OCI-LY3 (cell line): Measurements from ENCODE around the gene COG5.

Source experiments
- EZH2phosphoT487 ChIP-seq: fragments of 200-600 bp; shearing (Covaris generic); IDR thresholded peaks from 2 replicates; pipeline ENCODE4 v1.6.1; 2018; ENCODE audit warnings: antibody characterized with exemption, mixed run types, low read depth
- TF ChIP-seq, protein P1 (sequence below): fragments of 200-600, 300-600 bp; sonication (generic); IDR thresholded peaks from 2 replicates; pipeline ENCODE4 v1.5.1; 2014; ENCODE audit warnings: antibody characterized with exemption, low read length, low read depth

DNA sequence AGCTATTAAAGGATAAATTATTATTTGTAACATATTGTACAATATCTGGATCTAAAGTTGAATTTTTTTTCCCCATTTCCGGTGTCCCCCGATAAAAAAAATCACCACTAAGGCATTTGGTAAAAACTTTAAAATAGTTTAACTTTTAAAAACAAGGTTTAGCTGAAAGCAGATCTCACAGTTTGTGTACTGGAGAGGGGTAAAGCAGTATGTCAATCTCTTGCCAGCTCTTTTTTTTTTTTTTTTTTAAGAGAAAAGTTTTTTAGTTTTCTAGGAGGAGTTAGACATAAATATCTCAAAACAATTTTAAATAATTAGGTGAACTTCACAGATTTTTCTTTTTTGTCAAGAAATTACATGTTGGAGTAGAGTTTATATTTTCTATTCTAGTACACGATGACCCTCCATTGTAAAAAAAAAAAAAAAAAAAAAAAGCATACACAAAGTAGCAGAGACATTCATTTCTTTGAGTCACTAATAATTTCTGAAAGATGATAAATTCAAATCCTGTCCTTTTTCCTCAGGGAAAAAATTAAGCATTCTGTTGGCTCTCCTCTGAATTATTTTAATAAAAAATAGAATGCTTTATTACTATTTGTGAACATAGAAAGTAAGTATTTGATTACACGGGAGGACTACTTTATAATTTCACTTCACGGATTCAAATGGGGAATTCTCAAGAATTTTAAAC is 396.8 kb downstream of the COG5 start:
- TF ChIP-seq, protein P1, sequence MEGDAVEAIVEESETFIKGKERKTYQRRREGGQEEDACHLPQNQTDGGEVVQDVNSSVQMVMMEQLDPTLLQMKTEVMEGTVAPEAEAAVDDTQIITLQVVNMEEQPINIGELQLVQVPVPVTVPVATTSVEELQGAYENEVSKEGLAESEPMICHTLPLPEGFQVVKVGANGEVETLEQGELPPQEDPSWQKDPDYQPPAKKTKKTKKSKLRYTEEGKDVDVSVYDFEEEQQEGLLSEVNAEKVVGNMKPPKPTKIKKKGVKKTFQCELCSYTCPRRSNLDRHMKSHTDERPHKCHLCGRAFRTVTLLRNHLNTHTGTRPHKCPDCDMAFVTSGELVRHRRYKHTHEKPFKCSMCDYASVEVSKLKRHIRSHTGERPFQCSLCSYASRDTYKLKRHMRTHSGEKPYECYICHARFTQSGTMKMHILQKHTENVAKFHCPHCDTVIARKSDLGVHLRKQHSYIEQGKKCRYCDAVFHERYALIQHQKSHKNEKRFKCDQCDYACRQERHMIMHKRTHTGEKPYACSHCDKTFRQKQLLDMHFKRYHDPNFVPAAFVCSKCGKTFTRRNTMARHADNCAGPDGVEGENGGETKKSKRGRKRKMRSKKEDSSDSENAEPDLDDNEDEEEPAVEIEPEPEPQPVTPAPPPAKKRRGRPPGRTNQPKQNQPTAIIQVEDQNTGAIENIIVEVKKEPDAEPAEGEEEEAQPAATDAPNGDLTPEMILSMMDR = no peak
- no peak for TF ChIP-seq EZH2phosphoT487
